Liver (tissue), 9 donors: ENCODE data around the gene OLFML3. TPM values are rescaled to one million over a fixed set of nuclear protein-coding genes. Genes with fewer than 3 reads are reported as not detected.

Experiments used
- DNase-seq: peaks from one replicate; pipeline ENCODE4 v3.0.0-alpha.2; 2017; ENCODE audit warnings: low spot score
- H3K27ac ChIP-seq, 2 donors: one replicate each; pipeline ENCODE4 v1.7.0; 2013; ENCODE audit warnings: inconsistent platforms in 2 of 2, low read length in 2 of 2, control low read depth in 1 of 2, low read depth in 1 of 2, mild to moderate bottlenecking in 1 of 2
- H3K27me3 ChIP-seq, 4 donors: one replicate each; pipeline versions ENCODE4 v1.6.1 to v1.7.0; 2013; ENCODE audit warnings: low read length in 3 of 4, inconsistent platforms in 1 of 4, mild to moderate bottlenecking in 1 of 4, moderate library complexity in 1 of 4; ENCODE audit not compliant: control insufficient read depth in 4 of 4, insufficient read depth in 4 of 4
- H3K36me3 ChIP-seq, 4 donors: one replicate each; pipeline versions ENCODE4 v1.6.1 to v1.7.0; 2013; ENCODE audit warnings: low read length in 3 of 4, mild to moderate bottlenecking in 3 of 4, low read depth in 1 of 4, moderate library complexity in 1 of 4; ENCODE audit not compliant: control insufficient read depth in 4 of 4, insufficient read depth in 3 of 4
- H3K4me1 ChIP-seq, 4 donors: one replicate each; pipeline versions ENCODE4 v1.6.1 to v1.7.0; 2013; ENCODE audit warnings: low read length in 3 of 4, mild to moderate bottlenecking in 3 of 4, moderate library complexity in 1 of 4; ENCODE audit not compliant: control insufficient read depth in 4 of 4, insufficient read depth in 4 of 4
- H3K4me3 ChIP-seq, 3 donors: one replicate each; pipeline versions ENCODE4 v1.6.1 to v1.7.0; 2013; ENCODE audit warnings: low read length in 3 of 3, control low read depth in 1 of 3, low read depth in 1 of 3, mild to moderate bottlenecking in 1 of 3
- H3K9ac ChIP-seq, 2 donors: one replicate each; pipeline ENCODE4 v1.7.0; 2013; ENCODE audit warnings: low read length in 2 of 2, mild to moderate bottlenecking in 2 of 2, moderate library complexity in 2 of 2, control low read depth in 1 of 2, low read depth in 1 of 2
- H3K9me3 ChIP-seq, 4 donors: one replicate each; pipeline versions ENCODE4 v1.6.1 to v1.7.0; 2013; ENCODE audit warnings: low read length in 3 of 4; ENCODE audit not compliant: control insufficient read depth in 4 of 4
- EGR1 ChIP-seq, 2 donors: IDR thresholded peaks; 2 replicates each; pipeline ENCODE4 v1.6.1; 2016 to 2018; ENCODE audit warnings: antibody characterized with exemption in 2 of 2, low read depth in 2 of 2
- FOXA1 ChIP-seq: IDR thresholded peaks from 2 replicates; pipeline ENCODE4 v1.6.1; 2016; ENCODE audit warnings: antibody characterized with exemption
- GABPA ChIP-seq, 2 donors: IDR thresholded peaks in 1 of 2; conservative IDR thresholded peaks in 1 of 2; 2 replicates each; pipeline ENCODE4 v1.6.1; 2016; ENCODE audit warnings: antibody characterized with exemption in 2 of 2, mild to moderate bottlenecking in 1 of 2, moderate library complexity in 1 of 2
- HNF4A ChIP-seq, 2 donors: conservative IDR thresholded peaks; 2 replicates each; pipeline ENCODE4 v1.6.1; 2016; ENCODE audit warnings: antibody characterized with exemption in 2 of 2, mild to moderate bottlenecking in 2 of 2
- HNF4G ChIP-seq: IDR thresholded peaks from 2 replicates; pipeline ENCODE4 v1.6.1; 2016; ENCODE audit warnings: antibody characterized with exemption
- JUND ChIP-seq, 2 donors: IDR thresholded peaks; 2 replicates each; pipeline ENCODE4 v1.6.1; 2016; ENCODE audit warnings: antibody characterized with exemption in 2 of 2
- NR2F2 ChIP-seq: IDR thresholded peaks from 2 replicates; pipeline ENCODE4 v1.6.1; 2016; ENCODE audit warnings: antibody characterized with exemption
- RAD21 ChIP-seq, 2 donors: IDR thresholded peaks; 2 replicates each; pipeline ENCODE4 v1.6.1; 2016; ENCODE audit warnings: antibody characterized with exemption in 2 of 2, mild to moderate bottlenecking in 2 of 2
- RXRA ChIP-seq, 2 donors: IDR thresholded peaks; 2 replicates each; pipeline ENCODE4 v1.6.1; 2017 to 2018; ENCODE audit warnings: antibody characterized with exemption in 2 of 2, mild to moderate bottlenecking in 1 of 2
- SP1 ChIP-seq: IDR thresholded peaks from 2 replicates; pipeline ENCODE4 v1.6.1; 2018; ENCODE audit warnings: antibody characterized with exemption, mild to moderate bottlenecking
- WGBS: extraction: QIAGEN DNeasy Blood & Tissue Kit; methylation state at CpG from one replicate; pipeline ENCODE4 v1.1.7; 2013; 5-methylcytosine and 5-hydroxymethylcytosine counted together
- polyA plus RNA-seq, 2 donors: library from polyadenylated mRNA; stranded (reverse) in 1 of 2; unstranded in 1 of 2; fragments of 200-250 nt in 1 of 2; fragments of >200 nt in 1 of 2; fragmentation: Nextera tagmentation in 1 of 2; extraction: Ambion mirVana in 1 of 2; gene quantifications; one replicate each; pipeline versions ENCODE4 v1.2.1 to v1.2.3, GENCODE V29; 2013 to 2015
- total RNA-seq, 2 donors: library from RNA; depleted of rRNA; stranded (reverse); fragments of >200 nt; gene quantifications; one replicate each; pipeline ENCODE4 v1.2.3, GENCODE V29; 2014
- TF ChIP-seq, protein P1 (sequence below): fragments of 150-350 bp; IDR thresholded peaks from 2 replicates; pipeline ENCODE4 v1.5.1; 2017; ENCODE audit warnings: improper control_type of control experiment, low read depth, low read length; ENCODE audit not compliant: missing input control
- TF ChIP-seq, protein P2 (sequence below): IDR thresholded peaks from 2 replicates; pipeline ENCODE4 v1.6.1; 2016; ENCODE audit warnings: antibody characterized with exemption
- TF ChIP-seq, protein P3 (sequence below): IDR thresholded peaks from 2 replicates; pipeline ENCODE4 v1.6.1; 2016; ENCODE audit warnings: antibody characterized with exemption, mild to moderate bottlenecking
- TF ChIP-seq, protein P4 (sequence below): IDR thresholded peaks from 2 replicates; pipeline ENCODE4 v1.6.1; 2016; ENCODE audit warnings: antibody characterized with exemption
- donor health status: healthy.
- donor health status: healthy.
- donor health status: healthy.
- donor health status: healthy.
- donor health status: healthy.

The OLFML3 gene
- total and polyA plus RNA-seq, 4 donors: 8.3 to 16.7 (median 12.2) TPM

DNA sequence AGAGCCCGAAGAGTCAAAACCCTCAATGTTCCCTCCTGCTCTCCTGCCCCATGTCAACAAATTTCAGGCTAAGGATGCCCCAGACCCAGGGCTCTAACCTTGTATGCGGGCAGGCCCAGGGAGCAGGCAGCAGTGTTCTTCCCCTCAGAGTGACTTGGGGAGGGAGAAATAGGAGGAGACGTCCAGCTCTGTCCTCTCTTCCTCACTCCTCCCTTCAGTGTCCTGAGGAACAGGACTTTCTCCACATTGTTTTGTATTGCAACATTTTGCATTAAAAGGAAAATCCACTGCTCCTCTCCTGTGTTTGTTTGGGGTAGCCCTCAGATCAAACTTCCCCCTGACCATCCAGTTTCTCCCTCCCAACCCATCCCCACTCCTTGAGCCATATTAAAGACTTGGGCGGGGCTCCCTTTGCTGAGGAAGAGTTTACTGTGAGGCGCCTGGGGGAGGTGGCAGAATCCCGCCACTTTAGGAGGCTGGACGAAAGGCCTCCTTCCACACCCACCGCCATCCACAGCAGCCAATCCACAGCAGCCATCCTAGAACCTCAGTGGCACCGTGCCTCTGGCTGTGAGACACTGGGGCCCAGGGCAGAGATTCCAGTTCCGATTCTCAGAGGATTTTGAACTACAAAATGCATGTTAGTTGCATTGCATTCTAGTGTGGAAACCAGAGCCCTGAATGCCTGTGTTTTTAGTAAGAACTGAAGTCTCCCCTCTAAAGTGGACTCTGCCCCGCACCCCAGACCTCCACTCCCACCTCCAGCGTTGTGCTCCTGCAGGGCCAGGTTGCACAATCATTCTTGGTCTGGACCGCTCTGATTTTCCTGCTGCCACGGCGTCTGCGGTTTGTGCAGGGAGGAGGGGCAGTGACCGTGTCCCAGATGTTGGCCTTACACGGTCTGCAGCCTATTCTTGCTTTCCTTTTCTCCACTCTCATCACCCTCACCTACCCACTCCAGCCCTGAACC is 3.0 kb downstream of the OLFML3 start:
- peak; percentile 36 to 53 for TF ChIP-seq HNF4A (conservative IDR thresholded peaks at IDR 0.05)
- TF ChIP-seq, protein P1, sequence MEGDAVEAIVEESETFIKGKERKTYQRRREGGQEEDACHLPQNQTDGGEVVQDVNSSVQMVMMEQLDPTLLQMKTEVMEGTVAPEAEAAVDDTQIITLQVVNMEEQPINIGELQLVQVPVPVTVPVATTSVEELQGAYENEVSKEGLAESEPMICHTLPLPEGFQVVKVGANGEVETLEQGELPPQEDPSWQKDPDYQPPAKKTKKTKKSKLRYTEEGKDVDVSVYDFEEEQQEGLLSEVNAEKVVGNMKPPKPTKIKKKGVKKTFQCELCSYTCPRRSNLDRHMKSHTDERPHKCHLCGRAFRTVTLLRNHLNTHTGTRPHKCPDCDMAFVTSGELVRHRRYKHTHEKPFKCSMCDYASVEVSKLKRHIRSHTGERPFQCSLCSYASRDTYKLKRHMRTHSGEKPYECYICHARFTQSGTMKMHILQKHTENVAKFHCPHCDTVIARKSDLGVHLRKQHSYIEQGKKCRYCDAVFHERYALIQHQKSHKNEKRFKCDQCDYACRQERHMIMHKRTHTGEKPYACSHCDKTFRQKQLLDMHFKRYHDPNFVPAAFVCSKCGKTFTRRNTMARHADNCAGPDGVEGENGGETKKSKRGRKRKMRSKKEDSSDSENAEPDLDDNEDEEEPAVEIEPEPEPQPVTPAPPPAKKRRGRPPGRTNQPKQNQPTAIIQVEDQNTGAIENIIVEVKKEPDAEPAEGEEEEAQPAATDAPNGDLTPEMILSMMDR: no peak
- TF ChIP-seq HNF4G: peak; percentile 10
- no peak for TF ChIP-seq RXRA (IDR thresholded peaks at IDR 0.05)
- Histone ChIP-seq H3K27me3 (no peaks in the 10 kb centered on the region), H3K4me1 (peaks cover 0 to 12% (median 9%) of the 10 kb centered on the region in 4 donors), H3K4me3 (no peak overlapping the region), H3K36me3 (no peaks in the 10 kb centered on the region), H3K9ac (no peak overlapping the region), H3K27ac (no peak overlapping the region), H3K9me3 (no peaks in the 10 kb centered on the region)
- WGBS: 39% methylated on average over 18 of the region's 18 CpGs
- DNase-seq: no peak

DNA sequence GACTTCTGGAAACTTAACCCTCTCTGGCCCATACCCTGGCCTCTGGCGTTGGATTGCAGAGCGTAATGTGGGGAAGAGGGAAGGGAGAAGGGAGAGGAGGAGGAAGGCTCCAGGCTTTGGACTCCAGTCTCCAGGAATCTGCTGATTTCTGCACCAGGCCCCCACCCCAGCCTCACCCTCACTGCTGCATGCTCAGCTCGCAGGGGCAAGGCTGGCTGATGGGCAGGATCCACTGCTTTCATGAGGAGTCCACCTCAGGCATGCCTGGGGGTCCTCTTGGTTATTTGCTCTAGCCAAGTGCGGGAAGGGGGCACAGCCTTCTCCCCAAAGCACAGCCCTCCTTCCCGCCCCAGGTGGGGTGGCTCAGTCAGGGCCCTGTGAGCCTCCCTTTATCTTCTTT is 3.7 kb downstream of the OLFML3 start:
- Histone ChIP-seq H3K4me3 (no peak overlapping the region), H3K27ac (no peak overlapping the region)
- WGBS: 77% methylated on average over 5 of the region's 5 CpGs

More for the DNA sequence above, 3.7 kb downstream of the OLFML3 start:
- DNase-seq: no peak
- no peaks in the 10 kb centered on the region for H3K36me3 ChIP-seq
- H3K9ac ChIP-seq: no peak overlapping the region
- H3K27me3 ChIP-seq: no peaks in the 10 kb centered on the region
- TF ChIP-seq, protein P2, sequence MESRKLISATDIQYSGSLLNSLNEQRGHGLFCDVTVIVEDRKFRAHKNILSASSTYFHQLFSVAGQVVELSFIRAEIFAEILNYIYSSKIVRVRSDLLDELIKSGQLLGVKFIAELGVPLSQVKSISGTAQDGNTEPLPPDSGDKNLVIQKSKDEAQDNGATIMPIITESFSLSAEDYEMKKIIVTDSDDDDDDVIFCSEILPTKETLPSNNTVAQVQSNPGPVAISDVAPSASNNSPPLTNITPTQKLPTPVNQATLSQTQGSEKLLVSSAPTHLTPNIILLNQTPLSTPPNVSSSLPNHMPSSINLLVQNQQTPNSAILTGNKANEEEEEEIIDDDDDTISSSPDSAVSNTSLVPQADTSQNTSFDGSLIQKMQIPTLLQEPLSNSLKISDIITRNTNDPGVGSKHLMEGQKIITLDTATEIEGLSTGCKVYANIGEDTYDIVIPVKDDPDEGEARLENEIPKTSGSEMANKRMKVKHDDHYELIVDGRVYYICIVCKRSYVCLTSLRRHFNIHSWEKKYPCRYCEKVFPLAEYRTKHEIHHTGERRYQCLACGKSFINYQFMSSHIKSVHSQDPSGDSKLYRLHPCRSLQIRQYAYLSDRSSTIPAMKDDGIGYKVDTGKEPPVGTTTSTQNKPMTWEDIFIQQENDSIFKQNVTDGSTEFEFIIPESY: no peak
- TF ChIP-seq, protein P3, sequence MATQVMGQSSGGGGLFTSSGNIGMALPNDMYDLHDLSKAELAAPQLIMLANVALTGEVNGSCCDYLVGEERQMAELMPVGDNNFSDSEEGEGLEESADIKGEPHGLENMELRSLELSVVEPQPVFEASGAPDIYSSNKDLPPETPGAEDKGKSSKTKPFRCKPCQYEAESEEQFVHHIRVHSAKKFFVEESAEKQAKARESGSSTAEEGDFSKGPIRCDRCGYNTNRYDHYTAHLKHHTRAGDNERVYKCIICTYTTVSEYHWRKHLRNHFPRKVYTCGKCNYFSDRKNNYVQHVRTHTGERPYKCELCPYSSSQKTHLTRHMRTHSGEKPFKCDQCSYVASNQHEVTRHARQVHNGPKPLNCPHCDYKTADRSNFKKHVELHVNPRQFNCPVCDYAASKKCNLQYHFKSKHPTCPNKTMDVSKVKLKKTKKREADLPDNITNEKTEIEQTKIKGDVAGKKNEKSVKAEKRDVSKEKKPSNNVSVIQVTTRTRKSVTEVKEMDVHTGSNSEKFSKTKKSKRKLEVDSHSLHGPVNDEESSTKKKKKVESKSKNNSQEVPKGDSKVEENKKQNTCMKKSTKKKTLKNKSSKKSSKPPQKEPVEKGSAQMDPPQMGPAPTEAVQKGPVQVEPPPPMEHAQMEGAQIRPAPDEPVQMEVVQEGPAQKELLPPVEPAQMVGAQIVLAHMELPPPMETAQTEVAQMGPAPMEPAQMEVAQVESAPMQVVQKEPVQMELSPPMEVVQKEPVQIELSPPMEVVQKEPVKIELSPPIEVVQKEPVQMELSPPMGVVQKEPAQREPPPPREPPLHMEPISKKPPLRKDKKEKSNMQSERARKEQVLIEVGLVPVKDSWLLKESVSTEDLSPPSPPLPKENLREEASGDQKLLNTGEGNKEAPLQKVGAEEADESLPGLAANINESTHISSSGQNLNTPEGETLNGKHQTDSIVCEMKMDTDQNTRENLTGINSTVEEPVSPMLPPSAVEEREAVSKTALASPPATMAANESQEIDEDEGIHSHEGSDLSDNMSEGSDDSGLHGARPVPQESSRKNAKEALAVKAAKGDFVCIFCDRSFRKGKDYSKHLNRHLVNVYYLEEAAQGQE: no peak
- TF ChIP-seq HNF4G (no peak), EGR1 (IDR thresholded peaks at IDR 0.05; ENCODE audit: low read depth in 2 of 2) (no peak), RAD21 (IDR thresholded peaks at IDR 0.05) (no peak), RXRA (IDR thresholded peaks at IDR 0.05) (no peak), SP1 (no peak), JUND (IDR thresholded peaks at IDR 0.05) (no peak), HNF4A (conservative IDR thresholded peaks at IDR 0.05) (no peak), GABPA (IDR thresholded peaks at IDR 0.05 in 1 of 2, conservative IDR thresholded peaks at IDR 0.05 in 1 of 2) (no peak), NR2F2 (no peak), FOXA1 (no peak)
- TF ChIP-seq, protein P4, sequence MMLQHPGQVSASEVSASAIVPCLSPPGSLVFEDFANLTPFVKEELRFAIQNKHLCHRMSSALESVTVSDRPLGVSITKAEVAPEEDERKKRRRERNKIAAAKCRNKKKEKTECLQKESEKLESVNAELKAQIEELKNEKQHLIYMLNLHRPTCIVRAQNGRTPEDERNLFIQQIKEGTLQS: no peak
- H3K4me1 ChIP-seq: peaks cover 0 to 12% (median 9%) of the 10 kb centered on the region in 4 donors
- no peaks in the 10 kb centered on the region for H3K9me3 ChIP-seq
